Measurements from ENCODE around the gene MPND. TPM values are rescaled to one million over a fixed set of nuclear protein-coding genes. Genes with fewer than 3 reads are reported as not detected.

MPND gene
- total RNA-seq, 1 experiment from 2014 or later, result 24.3 TPM

- DNase-seq (ENCODE audit: low read depth, low spot score) (no peak), ATAC-seq (no peak)
- CTCF ChIA-PET, result no interaction called here
- Histone ChIP-seq H3K27me3 (ENCODE audit: insufficient read depth, low read length) (no peaks in the 10 kb centered on the region), H3K9me2 (ENCODE audit: insufficient read depth) (no peaks in the 10 kb centered on the region), H2AFZ (ENCODE audit: low read depth, low read length, poor library complexity, severe bottlenecking) (no peak overlapping the region), H3K4me3 (replicated peaks in 1 of 2; ENCODE audit: low read depth in 1 of 2, low read length in 2 of 2) (no peak overlapping the region), H3K4me2 (ENCODE audit: low read length) (no peak overlapping the region), H3K4me1 (ENCODE audit: control insufficient read depth in 1 of 2, insufficient read depth in 2 of 2, low read length in 2 of 2) (peaks cover 4 to 9% of the 10 kb centered on the region in 2 experiments; a peak in 2 of 4 replicates), H3K9ac (ENCODE audit: low read length) (no peak overlapping the region), H3K79me2 (ENCODE audit: insufficient read depth, low read length) (no peaks in the 10 kb centered on the region), H3K27ac (ENCODE audit: low read depth, low read length) (no peak overlapping the region), H3K9me3 (ENCODE audit: control insufficient read depth in 1 of 2, insufficient read depth in 1 of 2, low read depth in 1 of 2, low read length in 2 of 2) (no peaks in the 10 kb centered on the region), H4K20me1 (ENCODE audit: insufficient read depth) (no peaks in the 10 kb centered on the region), H3K36me3 (ENCODE audit: control insufficient read depth in 1 of 2, insufficient read depth in 2 of 2, low read length in 2 of 2) (no peaks in the 10 kb centered on the region)
- RAD21 ChIA-PET (ENCODE audit: low non-redundant PET in 1 of 2, low total read pairs in 2 of 2, uncharacterized antibody in 2 of 2, unreplicated experiment in 2 of 2), result no interaction called here
- TF ChIP-seq CEBPB (IDR thresholded peaks at IDR 0.05; ENCODE audit: low read depth) (no peak), MAX (IDR thresholded peaks at IDR 0.05) (no peak), ZBTB33 (IDR thresholded peaks at IDR 0.05; ENCODE audit: extremely low read depth, insufficient replicate concordance, low read length) (no peak), SP1 (IDR thresholded peaks at IDR 0.05; ENCODE audit: low read depth) (no peak)
- no TSS peak for BruUV-seq (replicated peaks)
- intact Hi-C loops (cut with micrococcal nuclease), result no loop called here
- POLR2A ChIA-PET, result no interaction called here
Measured at GRCh38 chr19:4300589-4300988, 42.8 kb upstream of the MPND start.

- Histone ChIP-seq H3K4me1 (ENCODE audit: control insufficient read depth in 1 of 2, insufficient read depth in 2 of 2, low read length in 2 of 2) (peaks cover 4 to 9% of the 10 kb centered on the region in 2 experiments; a peak in 2 of 4 replicates), H3K36me3 (ENCODE audit: control insufficient read depth in 1 of 2, insufficient read depth in 2 of 2, low read length in 2 of 2) (no peaks in the 10 kb centered on the region), H3K9ac (ENCODE audit: low read length) (no peak overlapping the region), H3K79me2 (ENCODE audit: insufficient read depth, low read length) (no peaks in the 10 kb centered on the region), H2AFZ (ENCODE audit: low read depth, low read length, poor library complexity, severe bottlenecking) (no peak overlapping the region), H3K9me2 (ENCODE audit: insufficient read depth) (no peaks in the 10 kb centered on the region), H3K27me3 (ENCODE audit: insufficient read depth, low read length) (no peaks in the 10 kb centered on the region), H3K9me3 (ENCODE audit: control insufficient read depth in 1 of 2, insufficient read depth in 1 of 2, low read depth in 1 of 2, low read length in 2 of 2) (no peaks in the 10 kb centered on the region), H4K20me1 (ENCODE audit: insufficient read depth) (no peaks in the 10 kb centered on the region), H3K27ac (ENCODE audit: low read depth, low read length) (no peak overlapping the region), H3K4me2 (ENCODE audit: low read length) (no peak overlapping the region), H3K4me3 (replicated peaks in 1 of 2; ENCODE audit: low read depth in 1 of 2, low read length in 2 of 2) (no peak overlapping the region)
- intact Hi-C loops (cut with micrococcal nuclease), result no loop called here
- BruUV-seq (replicated peaks), result no TSS peak
- RAD21 ChIA-PET (ENCODE audit: low non-redundant PET in 1 of 2, low total read pairs in 2 of 2, uncharacterized antibody in 2 of 2, unreplicated experiment in 2 of 2), result no interaction called here
- CTCF ChIA-PET, result no interaction called here
- DNase-seq (ENCODE audit: low read depth, low spot score) (no peak), ATAC-seq (no peak)
- POLR2A ChIA-PET, result no interaction called here
- TF ChIP-seq ZBTB33 (IDR thresholded peaks at IDR 0.05; ENCODE audit: extremely low read depth, insufficient replicate concordance, low read length) (no peak), CEBPB (IDR thresholded peaks at IDR 0.05; ENCODE audit: low read depth) (no peak), EZH2 (IDR thresholded peaks at IDR 0.05) (no peak), SIN3A (IDR thresholded peaks at IDR 0.05; ENCODE audit: low read depth) (no peak), YY1 (IDR thresholded peaks at IDR 0.05; ENCODE audit: extremely low read depth, insufficient replicate concordance, low read depth, low read length) (no peak), EZH2phosphoT487 (IDR thresholded peaks at IDR 0.05; ENCODE audit: borderline replicate concordance) (no peak), POLR2A (IDR thresholded peaks at IDR 0.05; ENCODE audit: borderline replicate concordance, extremely low read depth, insufficient read depth, insufficient read length) (no peak), MAX (IDR thresholded peaks at IDR 0.05) (no peak), SRF (IDR thresholded peaks at IDR 0.05; ENCODE audit: low read depth) (no peak), ATF3 (IDR thresholded peaks at IDR 0.05) (no peak), EGR1 (IDR thresholded peaks at IDR 0.05; ENCODE audit: low read depth) (no peak), ZNF274 (IDR thresholded peaks at IDR 0.05; ENCODE audit: low read depth, low read length) (no peak), POLR2AphosphoS5 (IDR thresholded peaks at IDR 0.05; ENCODE audit: low read depth, low read length) (no peak)
Measured at GRCh38 chr19:4301590-4302242, 41.6 kb upstream of the MPND start.
